Measurements from ENCODE around the gene SLC35F2. TPM values are rescaled to one million over a fixed set of nuclear protein-coding genes. Genes with fewer than 3 reads are reported as not detected.
"Not testable (repeated sequence)": the region's sequence is repeated elsewhere in the genome, so short reads cannot be mapped to it uniquely, and the experiment has no call there.

Gene SLC35F2, protein sequence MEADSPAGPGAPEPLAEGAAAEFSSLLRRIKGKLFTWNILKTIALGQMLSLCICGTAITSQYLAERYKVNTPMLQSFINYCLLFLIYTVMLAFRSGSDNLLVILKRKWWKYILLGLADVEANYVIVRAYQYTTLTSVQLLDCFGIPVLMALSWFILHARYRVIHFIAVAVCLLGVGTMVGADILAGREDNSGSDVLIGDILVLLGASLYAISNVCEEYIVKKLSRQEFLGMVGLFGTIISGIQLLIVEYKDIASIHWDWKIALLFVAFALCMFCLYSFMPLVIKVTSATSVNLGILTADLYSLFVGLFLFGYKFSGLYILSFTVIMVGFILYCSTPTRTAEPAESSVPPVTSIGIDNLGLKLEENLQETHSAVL
- 10 to 100 TPM; 10.3 to 21.5 (median 13.3) TPM for polyA plus RNA-seq
- long read RNA-seq, donor 1, transcript SLC35F2-204 (8 exons, 3,170 nt): major isoform, 5 of 165 reads
- long read RNA-seq, donor 1, partial matches to known transcripts: 160 of 165 reads
- long read RNA-seq, donor 1, other reads (novel, unspliced or antisense): 0 of 165 reads
- long read RNA-seq, donor 2, partial matches to known transcripts: 0 of 3 reads
- long read RNA-seq, donor 2, other reads (novel, unspliced or antisense): 0 of 3 reads
- long read RNA-seq, donor 3, partial matches to known transcripts: 0 of 1 reads
- long read RNA-seq, donor 3, other reads (novel, unspliced or antisense): 0 of 1 reads
- long read RNA-seq, donor 4: 0 reads
- long read RNA-seq, donor 5, partial matches to known transcripts: 0 of 1 reads
- long read RNA-seq, donor 5, other reads (novel, unspliced or antisense): 0 of 1 reads
- long read RNA-seq, donor 6, partial matches to known transcripts: 0 of 1 reads
- long read RNA-seq, donor 6, other reads (novel, unspliced or antisense): 0 of 1 reads
- long read RNA-seq, donor 7: 0 reads
- long read RNA-seq, donor 8: 0 reads
- long read RNA-seq, donor 9: 0 reads
- long read RNA-seq, donor 10, partial matches to known transcripts: 0 of 1 reads
- long read RNA-seq, donor 10, other reads (novel, unspliced or antisense): 0 of 1 reads

- H3K9me3 ChIP-seq (ENCODE audit: control insufficient read depth in 2 of 2, insufficient read depth in 1 of 2, low read depth in 1 of 2, low read length in 1 of 2): no peaks in the 10 kb centered on the region
- peak within 1 kb of the TSS; percentile 63 to 87 (median 74) for H3K4me3 ChIP-seq (ENCODE audit: low read depth in 1 of 3, low read length in 3 of 3)
- H3K27me3 ChIP-seq (ENCODE audit: control insufficient read depth in 3 of 3, insufficient read depth in 3 of 3, low read length in 3 of 3): peaks cover 0 to 9% (median 0%) of the 10 kb centered on the region in 3 donors
- peak within 1 kb of the TSS; percentile 68 to 84 (median 74) for H3K27ac ChIP-seq (ENCODE audit: low read depth in 1 of 3, low read length in 2 of 3)
- no peak for FAIRE-seq
- H3K36me3 ChIP-seq (ENCODE audit: control insufficient read depth in 3 of 3, insufficient read depth in 2 of 3, low read depth in 1 of 3, low read length in 3 of 3): no peaks in the 10 kb centered on the region
- WGBS, 3 donors: 0% methylated on average over 71 to 73 of the region's 73 CpGs
- peaks cover 0 to 3% (median 0%) of the 10 kb centered on the region in 3 donors for H3K4me1 ChIP-seq (ENCODE audit: control insufficient read depth in 3 of 3, insufficient read depth in 2 of 3, low read depth in 1 of 3, low read length in 2 of 3)
- peak; percentile 86 to 92 for DNase-seq
Observed at GRCh38 chr11:107858217-107859070, at the start of gene SLC35F2. Gene SLC35F2, minus strand, starts transcription at chr11:107858787. Its CDS starts 20 bp downstream, at chr11:107858767.

DNA sequence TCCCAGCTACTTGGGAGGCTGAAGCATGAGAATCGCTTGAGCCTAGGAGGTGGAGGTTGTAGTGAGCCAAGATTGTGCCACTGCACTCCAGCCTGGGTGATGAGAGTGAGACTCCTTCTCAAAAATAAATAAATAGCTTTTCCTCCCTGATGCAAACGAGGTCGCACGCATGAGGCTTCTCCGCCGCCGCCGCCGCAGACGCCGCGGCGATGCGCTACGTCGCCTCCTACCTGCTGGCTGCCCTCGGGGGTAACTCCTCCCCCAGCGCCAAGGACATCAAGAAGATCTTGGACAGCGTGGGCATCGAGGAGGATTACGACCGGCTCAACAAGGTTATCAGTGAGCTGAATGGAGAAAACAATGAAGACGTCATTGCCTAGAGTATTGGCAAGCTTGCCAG, 49.6 kb upstream of the SLC35F2 start:
- Histone ChIP-seq H3K9me3 (ENCODE audit: control insufficient read depth in 2 of 2, insufficient read depth in 1 of 2, low read depth in 1 of 2, low read length in 1 of 2) (no peaks in the 10 kb centered on the region), H3K36me3 (ENCODE audit: control insufficient read depth in 3 of 3, insufficient read depth in 2 of 3, low read depth in 1 of 3, low read length in 3 of 3) (no peaks in the 10 kb centered on the region), H3K27ac (ENCODE audit: low read depth in 1 of 3, low read length in 2 of 3) (no peak overlapping the region), H3K4me1 (ENCODE audit: control insufficient read depth in 3 of 3, insufficient read depth in 2 of 3, low read depth in 1 of 3, low read length in 2 of 3) (no peaks in the 10 kb centered on the region), H3K4me3 (ENCODE audit: low read depth in 1 of 3, low read length in 3 of 3) (no peak overlapping the region), H3K27me3 (ENCODE audit: control insufficient read depth in 3 of 3, insufficient read depth in 3 of 3, low read length in 3 of 3) (peaks cover 0 to 17% (median 0%) of the 10 kb centered on the region in 3 donors)
- no peak for FAIRE-seq
- 74 to 81% (median 74%) methylated on average over 23 of the region's 23 CpGs for WGBS, 3 donors
- DNase-seq: no peak

GRCh38 chr11:107898270-107898669, 39.7 kb upstream of the SLC35F2 start:
- no peak overlapping the region for H3K27ac ChIP-seq (ENCODE audit: low read depth in 1 of 3, low read length in 2 of 3)
- H3K27me3 ChIP-seq (ENCODE audit: control insufficient read depth in 3 of 3, insufficient read depth in 3 of 3, low read length in 3 of 3): no peaks in the 10 kb centered on the region
- no peaks in the 10 kb centered on the region for H3K9me3 ChIP-seq (ENCODE audit: control insufficient read depth in 2 of 2, insufficient read depth in 1 of 2, low read depth in 1 of 2, low read length in 1 of 2)
- peak; percentile 20 to 49 for DNase-seq
- WGBS, 3 donors: 22 to 38% (median 34%) methylated on average over 1 of the region's 1 CpG
- FAIRE-seq: no peak
- no peaks in the 10 kb centered on the region for H3K4me1 ChIP-seq (ENCODE audit: control insufficient read depth in 3 of 3, insufficient read depth in 2 of 3, low read depth in 1 of 3, low read length in 2 of 3)
- no peaks in the 10 kb centered on the region for H3K36me3 ChIP-seq (ENCODE audit: control insufficient read depth in 3 of 3, insufficient read depth in 2 of 3, low read depth in 1 of 3, low read length in 3 of 3)
- no peak overlapping the region for H3K4me3 ChIP-seq (ENCODE audit: low read depth in 1 of 3, low read length in 3 of 3)

- WGBS, 3 donors: 74 to 95% (median 76%) methylated on average over 3 of the region's 3 CpGs
- DNase-seq (peak in 1 of 2 donors; percentile 70), FAIRE-seq (no peak)
- Histone ChIP-seq H3K27ac (ENCODE audit: low read depth in 1 of 3, low read length in 2 of 3) (no peak overlapping the region), H3K9me3 (ENCODE audit: control insufficient read depth in 2 of 2, insufficient read depth in 1 of 2, low read depth in 1 of 2, low read length in 1 of 2) (peaks cover 0 to 9% of the 10 kb centered on the region in 2 donors), H3K4me1 (ENCODE audit: control insufficient read depth in 3 of 3, insufficient read depth in 2 of 3, low read depth in 1 of 3, low read length in 2 of 3) (no peaks in the 10 kb centered on the region), H3K4me3 (ENCODE audit: low read depth in 1 of 3, low read length in 3 of 3) (no peak overlapping the region), H3K27me3 (ENCODE audit: control insufficient read depth in 3 of 3, insufficient read depth in 3 of 3, low read length in 3 of 3) (no peaks in the 10 kb centered on the region), H3K36me3 (ENCODE audit: control insufficient read depth in 3 of 3, insufficient read depth in 2 of 3, low read depth in 1 of 3, low read length in 3 of 3) (no peaks in the 10 kb centered on the region)
Observed at GRCh38 chr11:107882095-107882820, 23.7 kb upstream of the SLC35F2 start.

DNA sequence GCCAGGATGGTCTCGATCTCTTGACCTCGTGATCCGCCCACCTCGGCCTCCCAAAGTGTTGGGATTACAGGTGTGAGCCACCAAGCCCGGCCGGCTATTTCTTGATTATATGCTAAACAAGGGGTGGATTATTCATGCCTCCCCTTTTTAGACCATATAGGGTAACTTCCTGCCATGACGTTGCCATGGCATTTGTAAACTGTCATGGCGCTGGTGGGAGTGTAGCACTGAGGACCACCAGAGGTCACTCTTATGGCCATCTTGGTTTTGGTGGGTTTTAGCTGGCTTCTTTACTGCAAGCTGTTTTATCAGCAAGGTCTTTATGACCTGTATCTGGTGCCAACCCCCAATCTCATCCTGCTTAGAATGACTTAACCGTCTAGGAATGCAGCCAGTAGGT, 22.9 kb upstream of the SLC35F2 start:
- not testable (repeated sequence) for FAIRE-seq; DNase-seq; H3K36me3 ChIP-seq (ENCODE audit: control insufficient read depth in 3 of 3, insufficient read depth in 2 of 3, low read depth in 1 of 3, low read length in 3 of 3); H3K9me3 ChIP-seq (ENCODE audit: control insufficient read depth in 2 of 2, insufficient read depth in 1 of 2, low read depth in 1 of 2, low read length in 1 of 2); H3K4me3 ChIP-seq (ENCODE audit: low read depth in 1 of 3, low read length in 3 of 3); H3K27ac ChIP-seq (ENCODE audit: low read depth in 1 of 3, low read length in 2 of 3); H3K4me1 ChIP-seq (ENCODE audit: control insufficient read depth in 3 of 3, insufficient read depth in 2 of 3, low read depth in 1 of 3, low read length in 2 of 3); H3K27me3 ChIP-seq (ENCODE audit: control insufficient read depth in 3 of 3, insufficient read depth in 3 of 3, low read length in 3 of 3)
- WGBS, 3 donors: 91 to 95% (median 93%) methylated on average over 6 to 9 of the region's 9 CpGs

DNA sequence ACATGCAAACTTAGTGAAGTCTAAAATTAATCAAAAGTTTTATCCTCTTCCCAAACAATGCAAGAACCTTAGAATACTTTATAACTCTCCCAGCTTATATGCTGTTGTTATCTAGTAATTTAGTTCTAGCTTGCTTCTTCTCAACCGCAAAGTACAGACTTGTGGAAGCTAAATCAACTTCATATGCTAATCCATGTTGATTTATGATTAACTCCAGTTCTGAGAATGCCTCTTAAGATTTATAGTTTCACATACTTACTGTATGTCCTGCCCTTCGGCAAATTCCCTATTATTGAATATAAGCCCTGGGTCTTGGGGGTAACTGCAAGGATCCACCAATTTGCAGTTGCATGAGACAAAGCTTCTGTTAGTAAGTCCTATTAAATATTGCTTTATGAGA, 17.6 kb upstream of the SLC35F2 start:
- H3K36me3 ChIP-seq (ENCODE audit: control insufficient read depth in 3 of 3, insufficient read depth in 2 of 3, low read depth in 1 of 3, low read length in 3 of 3): no peaks in the 10 kb centered on the region
- peaks cover 0 to 6% of the 10 kb centered on the region in 2 donors for H3K9me3 ChIP-seq (ENCODE audit: control insufficient read depth in 2 of 2, insufficient read depth in 1 of 2, low read depth in 1 of 2, low read length in 1 of 2)
- no peak for DNase-seq
- FAIRE-seq: no peak
- no peaks in the 10 kb centered on the region for H3K27me3 ChIP-seq (ENCODE audit: control insufficient read depth in 3 of 3, insufficient read depth in 3 of 3, low read length in 3 of 3)
- no peaks in the 10 kb centered on the region for H3K4me1 ChIP-seq (ENCODE audit: control insufficient read depth in 3 of 3, insufficient read depth in 2 of 3, low read depth in 1 of 3, low read length in 2 of 3)
- H3K27ac ChIP-seq (ENCODE audit: low read depth in 1 of 3, low read length in 2 of 3): no peak overlapping the region
- H3K4me3 ChIP-seq (ENCODE audit: low read depth in 1 of 3, low read length in 3 of 3): no peak overlapping the region
- 73 to 91% (median 82%) methylated on average over 2 of the region's 2 CpGs for WGBS, 3 donors

GRCh38 chr11:107864591-107864990, 6.0 kb upstream of the SLC35F2 start:
- Histone ChIP-seq H3K36me3 (ENCODE audit: control insufficient read depth in 3 of 3, insufficient read depth in 2 of 3, low read depth in 1 of 3, low read length in 3 of 3) (no peaks in the 10 kb centered on the region), H3K4me3 (ENCODE audit: low read depth in 1 of 3, low read length in 3 of 3) (no peak overlapping the region), H3K27ac (ENCODE audit: low read depth in 1 of 3, low read length in 2 of 3) (peak overlapping the region in 1 of 3 donors; percentile 50), H3K4me1 (ENCODE audit: control insufficient read depth in 3 of 3, insufficient read depth in 2 of 3, low read depth in 1 of 3, low read length in 2 of 3) (no peaks in the 10 kb centered on the region), H3K9me3 (ENCODE audit: control insufficient read depth in 2 of 2, insufficient read depth in 1 of 2, low read depth in 1 of 2, low read length in 1 of 2) (no peaks in the 10 kb centered on the region), H3K27me3 (ENCODE audit: control insufficient read depth in 3 of 3, insufficient read depth in 3 of 3, low read length in 3 of 3) (peaks cover 0 to 5% (median 0%) of the 10 kb centered on the region in 3 donors)
- no peak for DNase-seq
- FAIRE-seq: no peak
- 28 to 51% (median 43%) methylated on average over 4 of the region's 4 CpGs for WGBS, 3 donors
